GM18517 (cell line): ENCODE measurements around the gene MRPL42.
"Not testable (repeated sequence)": the region's sequence is repeated elsewhere in the genome, so short reads cannot be mapped to it uniquely, and the experiment has no call there.

Experiments
- ATAC-seq: cut with Tn5 transposase; IDR thresholded peaks from one replicate; pipeline ENCODE4 v1.9.1; 2021; ENCODE audit warnings: mild to moderate bottlenecking, moderate library complexity; ENCODE audit not compliant: unreplicated experiment

The MRPL42 gene

DNA sequence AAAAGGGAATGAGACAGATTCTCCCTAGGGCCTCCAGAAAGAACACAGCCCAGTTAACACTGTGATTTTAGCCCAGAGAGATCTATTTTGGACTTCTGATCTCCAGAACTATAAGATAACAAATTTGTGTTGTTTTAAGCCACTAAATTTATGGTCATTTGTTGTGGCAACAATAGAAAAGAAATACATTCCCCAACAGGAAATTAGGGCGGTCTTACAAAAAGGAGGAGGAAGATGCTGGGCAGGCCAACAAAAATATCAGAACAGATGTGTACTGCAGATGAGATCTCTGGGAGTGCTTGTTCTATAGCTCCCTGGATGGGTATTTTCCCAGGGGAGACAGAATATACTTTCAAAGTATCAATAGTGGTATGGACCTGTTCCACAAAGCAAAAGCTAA, 73.2 kb downstream of the MRPL42 start:
- no peak for ATAC-seq

DNA sequence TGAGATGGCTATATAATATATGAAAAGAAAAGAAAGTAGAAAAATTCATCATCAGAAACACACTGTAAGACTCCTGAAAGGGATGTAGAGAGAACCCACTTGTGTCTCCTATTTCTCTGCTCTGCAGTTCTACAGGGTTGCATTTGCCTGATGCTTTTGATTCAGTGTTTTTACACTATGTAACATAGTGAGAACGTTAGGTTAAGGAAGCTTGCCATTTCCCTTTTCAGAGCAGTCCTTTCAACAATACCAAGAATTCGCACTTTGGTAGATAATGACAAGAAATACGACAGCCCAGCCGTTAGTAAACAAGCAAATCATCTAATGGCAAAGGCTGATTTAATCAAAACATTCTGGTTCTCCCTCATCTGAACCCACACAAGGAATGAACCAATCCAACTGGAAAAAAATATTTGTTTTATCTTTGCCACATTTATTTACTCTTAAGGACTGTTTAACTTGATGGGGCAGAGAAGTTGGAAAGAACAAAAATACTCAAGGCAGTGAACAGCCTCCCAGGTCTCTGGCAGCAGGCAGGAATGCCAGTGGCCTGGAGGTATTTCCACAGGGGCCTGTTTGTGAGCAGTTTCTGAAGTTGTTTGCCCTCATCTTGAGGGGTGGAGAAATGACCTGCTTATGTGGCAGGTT, 74.4 kb downstream of the MRPL42 start:
- ATAC-seq: no peak

DNA sequence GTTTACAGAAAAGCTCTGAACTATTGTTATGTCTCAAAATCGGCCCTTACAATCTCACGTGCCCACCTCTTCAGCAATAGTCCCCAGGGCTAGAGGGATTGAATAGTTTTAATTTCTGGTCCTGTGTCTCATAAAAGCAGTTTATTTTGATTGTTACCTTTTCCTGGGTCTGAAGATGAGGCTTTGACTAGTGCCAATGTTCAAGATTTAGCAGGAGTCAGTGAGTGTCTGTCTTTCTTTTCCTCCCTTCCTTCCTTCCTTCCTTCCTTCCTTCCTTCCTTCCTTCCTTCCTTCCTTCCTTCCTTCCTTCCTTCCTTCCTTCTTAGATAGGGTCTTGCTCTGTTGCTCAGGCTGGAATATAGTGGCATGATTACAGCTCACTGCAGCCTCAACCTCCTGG, 80.5 kb downstream of the MRPL42 start:
- ATAC-seq: no peak

DNA sequence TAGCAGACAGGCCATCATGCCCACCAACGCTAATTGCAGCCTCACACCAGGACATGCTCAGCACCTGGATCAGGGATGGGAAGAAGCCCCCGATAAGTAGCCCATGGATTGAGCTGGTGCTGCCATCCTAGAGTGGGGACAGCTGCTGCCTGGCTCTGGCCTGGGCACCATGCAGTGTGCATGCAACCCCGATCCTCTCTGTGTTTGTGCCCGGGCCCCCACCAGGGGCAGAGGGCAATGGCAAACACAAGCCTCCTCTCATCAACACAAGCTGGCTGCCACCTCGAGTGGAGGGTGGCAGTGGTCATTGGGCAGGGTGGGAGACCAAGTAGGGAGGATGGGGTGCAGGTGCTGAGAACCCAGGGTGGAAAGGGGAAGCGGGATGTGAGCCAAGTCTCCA, 81.9 kb downstream of the MRPL42 start:
- ATAC-seq: no peak

DNA sequence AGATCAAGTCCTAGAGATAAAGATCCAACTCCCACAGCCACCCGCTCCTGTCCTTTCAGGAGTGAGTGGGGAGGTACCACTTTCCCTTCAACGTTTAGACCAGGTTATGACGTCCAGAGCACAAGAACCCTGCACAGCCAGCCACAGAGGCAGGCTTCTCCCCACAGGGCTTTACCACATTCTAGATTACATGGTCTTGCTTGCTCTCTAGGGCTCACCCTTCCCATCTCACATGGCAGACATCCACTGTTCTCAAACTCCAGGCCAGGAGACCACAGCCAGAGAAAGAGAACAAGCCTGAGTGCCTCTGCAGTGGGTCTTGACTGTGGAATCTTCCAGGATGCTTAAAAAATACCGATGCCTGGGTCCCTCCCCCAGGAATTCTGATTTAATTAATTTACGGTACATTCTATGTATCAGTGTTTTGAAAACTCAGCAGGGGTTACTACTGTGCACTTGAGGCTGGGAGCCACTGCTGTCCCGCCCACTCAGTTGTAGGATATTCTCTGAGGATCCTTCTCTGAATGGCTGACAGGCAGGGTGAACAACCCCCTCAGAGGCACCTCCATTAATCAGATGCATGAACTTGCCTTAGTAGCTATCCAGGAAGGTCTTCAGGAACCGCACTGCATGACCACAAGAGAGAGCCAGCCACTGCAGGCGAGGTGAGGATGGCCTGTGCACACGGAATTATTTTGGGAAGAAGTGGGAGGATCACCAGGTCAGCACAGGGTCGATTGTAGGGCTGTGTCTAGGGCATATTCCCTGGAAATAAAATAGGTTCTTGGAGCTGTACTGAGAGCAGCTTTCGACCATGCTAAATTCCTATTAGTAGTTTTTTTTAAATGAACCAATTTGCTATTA, 83.7 kb downstream of the MRPL42 start:
- ATAC-seq: no peak

DNA sequence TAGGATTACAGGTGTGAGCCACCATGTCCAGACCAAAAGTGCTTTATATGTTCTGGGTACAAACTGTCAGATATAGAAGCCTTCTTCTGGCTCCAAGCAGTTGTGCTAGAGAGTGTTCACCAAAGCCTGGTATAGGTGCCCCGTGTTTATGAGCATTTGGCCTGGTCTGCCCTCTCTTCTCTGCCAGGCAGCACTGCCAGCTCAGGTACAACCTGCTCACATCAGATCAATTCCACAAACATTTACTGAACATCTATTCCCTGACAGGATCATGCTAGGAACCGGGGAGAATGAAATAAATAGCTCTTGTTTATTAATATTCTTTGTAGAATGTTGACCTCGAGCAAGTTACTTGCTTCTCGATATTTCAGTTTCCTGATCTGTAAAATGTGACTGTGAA, 85.1 kb downstream of the MRPL42 start:
- no peak for ATAC-seq

DNA sequence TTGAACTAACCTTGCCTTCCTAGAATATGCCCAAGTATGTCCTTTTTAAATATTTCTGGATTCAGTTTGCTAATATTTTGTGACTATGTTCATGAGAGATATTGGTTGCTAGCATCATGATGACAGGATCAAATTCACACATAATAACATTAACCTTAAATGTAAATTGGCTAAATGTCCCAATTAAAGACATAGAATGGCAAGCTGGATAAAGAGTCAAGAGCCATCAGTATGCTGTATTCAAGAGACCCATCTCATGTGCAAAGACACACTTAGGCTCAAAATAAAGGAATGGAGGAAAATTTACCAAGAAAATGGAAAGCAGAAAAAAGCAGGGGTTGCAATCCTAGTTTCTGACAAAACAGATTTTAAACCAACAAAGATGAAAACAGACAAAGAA, 90.6 kb downstream of the MRPL42 start:
- ATAC-seq: not testable (repeated sequence)

DNA sequence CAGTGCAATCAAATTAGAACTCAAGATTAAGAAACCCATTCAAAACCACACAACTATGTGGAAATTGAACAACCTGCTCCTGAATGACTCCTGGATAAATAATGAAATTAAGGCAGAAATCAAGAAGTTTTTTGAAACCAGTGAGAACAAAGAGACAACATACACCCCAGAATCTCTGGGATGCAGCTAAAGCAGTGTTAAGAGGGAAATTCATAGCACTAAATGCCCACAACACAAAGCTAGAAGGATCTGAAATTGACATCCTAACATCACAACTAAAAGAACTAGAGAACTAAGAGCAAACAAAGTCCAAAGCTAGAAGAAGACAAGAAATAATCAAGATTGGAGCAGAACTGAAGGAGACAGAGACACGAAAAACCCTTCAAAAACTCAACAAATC, 91.4 kb downstream of the MRPL42 start:
- ATAC-seq: not testable (repeated sequence)

DNA sequence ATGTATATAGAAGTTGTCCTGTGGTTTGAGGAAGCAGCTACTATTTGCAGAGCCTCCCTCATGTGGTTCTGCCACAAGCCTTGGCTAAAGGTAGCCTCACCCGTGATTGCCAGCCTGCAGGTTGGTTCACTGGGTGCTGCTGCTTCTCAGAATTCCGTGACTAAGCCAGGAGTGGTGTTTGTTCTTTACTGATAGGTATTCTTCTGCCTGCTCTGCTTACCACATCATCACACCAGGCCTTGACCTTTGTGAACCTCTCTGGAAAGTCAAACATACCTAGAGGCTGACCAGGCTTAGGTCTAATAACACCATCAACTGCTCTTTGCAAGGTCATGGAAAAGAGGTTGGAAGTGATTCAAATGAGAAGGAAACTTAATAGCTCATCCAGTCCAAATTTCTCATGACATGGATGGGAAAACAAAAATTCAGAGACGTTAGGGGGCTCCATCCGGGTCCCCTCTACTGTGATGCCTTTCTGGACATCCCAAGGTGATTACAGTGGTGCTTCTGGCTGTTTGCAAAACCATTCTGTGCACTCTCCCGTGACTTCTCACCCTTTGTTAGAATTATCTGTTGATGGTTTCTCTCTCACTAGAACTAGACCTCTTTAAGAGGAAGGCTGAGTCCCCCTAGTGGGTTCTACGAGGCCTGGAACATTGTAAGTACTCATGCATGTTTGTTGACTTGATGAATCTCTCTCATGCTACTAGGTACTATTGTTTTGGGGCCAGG, 96.7 kb downstream of the MRPL42 start:
- no peak for ATAC-seq

DNA sequence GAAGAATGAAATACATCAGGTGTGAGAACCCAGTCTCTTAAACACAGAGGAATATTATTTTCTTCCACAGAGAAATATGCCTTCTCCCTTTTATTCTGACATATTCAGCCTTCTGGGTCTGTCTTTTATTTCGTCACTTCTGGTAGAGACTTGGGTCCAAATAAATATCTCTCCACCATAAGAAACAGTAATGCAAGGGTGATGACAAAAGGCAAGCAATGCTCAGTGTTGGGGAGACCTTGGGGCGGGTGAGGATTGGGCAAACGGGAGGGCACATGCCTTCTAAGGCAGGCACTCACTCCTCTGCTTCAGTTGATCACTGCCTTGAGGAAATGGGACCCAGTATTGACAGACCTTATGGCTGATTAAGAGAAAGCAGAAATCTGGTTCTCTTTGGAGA, 98.4 kb downstream of the MRPL42 start:
- no peak for ATAC-seq
